Heart left ventricle (tissue), 16 donors: Measurements from ENCODE around the gene UNC45A. TPM values are rescaled to one million over a fixed set of nuclear protein-coding genes. Genes with fewer than 3 reads are reported as not detected.

Experiments used
- ATAC-seq, 4 donors: fragments of 200-7000 bp; cut with Tn5 transposase; one replicate each; pipeline ENCODE4 v1.9.1; 2020 to 2022; ENCODE audit warnings: moderate library complexity in 4 of 4, mild to moderate bottlenecking in 3 of 4, moderate number of reproducible peaks in 1 of 4
- DNase-seq, 5 donors: peaks; one replicate each; pipeline ENCODE4 v3.0.0-alpha.2; 2020
- H3K27ac ChIP-seq, 12 donors: fragments of 200-600 bp; sonication (generic) in 4 of 12; one replicate each; pipeline versions ENCODE4 v1.5.0 to v1.8.0; 2016 to 2022; ENCODE audit warnings: mild to moderate bottlenecking in 2 of 12
- H3K27me3 ChIP-seq, 9 donors: fragments of 200-600 bp; sonication (generic) in 2 of 9; one replicate each; pipeline versions ENCODE4 v1.5.1 to v1.8.0; 2016 to 2022; ENCODE audit warnings: mild to moderate bottlenecking in 3 of 9
- H3K36me3 ChIP-seq, 9 donors: fragments of 200-600 bp; sonication (generic) in 2 of 9; one replicate each; pipeline versions ENCODE4 v1.5.0 to v1.8.0; 2018 to 2022; ENCODE audit warnings: mild to moderate bottlenecking in 2 of 9
- H3K4me1 ChIP-seq, 12 donors: fragments of 200-600 bp; sonication (generic) in 4 of 12; one replicate each; pipeline versions ENCODE4 v1.5.0 to v1.8.0; 2016 to 2022; ENCODE audit warnings: mild to moderate bottlenecking in 3 of 12
- H3K4me3 ChIP-seq, 12 donors: fragments of 200-600 bp; sonication (generic) in 4 of 12; one replicate each; pipeline versions ENCODE4 v1.5.0 to v1.8.0; 2017 to 2022; ENCODE audit warnings: mild to moderate bottlenecking in 9 of 12, moderate library complexity in 4 of 12
- H3K9me3 ChIP-seq, 12 donors: fragments of 200-600 bp; sonication (generic) in 4 of 12; one replicate each; pipeline versions ENCODE4 v1.5.0 to v1.8.0; 2016 to 2022; ENCODE audit warnings: mild to moderate bottlenecking in 1 of 12
- POLR2A ChIP-seq, 2 donors: fragments of 450-650 bp; IDR thresholded peaks; one replicate each; pipeline ENCODE4 v1.6.1; 2017; ENCODE audit warnings: antibody characterized with exemption in 2 of 2, mild to moderate bottlenecking in 2 of 2, moderate library complexity in 2 of 2
- WGBS, 4 donors: extraction: QIAGEN DNeasy Blood & Tissue Kit in 2 of 4; methylation state at CpG; one replicate each; pipeline versions ENCODE4 v1.1.5 to v1.1.7; 2013 to 2018; 5-methylcytosine and 5-hydroxymethylcytosine counted together
- intact Hi-C, 10 donors: fragments of 100-400 bp; cut with DNase I; formaldehyde crosslinking; loops; one replicate each; pipeline versions ENCODE4 v1.11.1 to v1.14.2; 2022
- polyA plus RNA-seq, 2 donors: library from polyadenylated mRNA; stranded (reverse); fragments of 200-250 nt; gene quantifications; one replicate each; pipeline ENCODE4 v1.2.3, GENCODE V29; 2013
- total RNA-seq, 9 donors: library from RNA; depleted of rRNA in 2 of 9; stranded (reverse); fragments of >200 nt in 2 of 9; fragmentation: NEBNext Ultra II Directional in 3 of 9; extraction: Animal tissue kit (Norgen Biotek cat#: 25700) in 3 of 9; gene quantifications; one replicate each; pipeline versions ENCODE4 v1.1.0 to v1.2.4, GENCODE V29; 2016 to 2023
- TF ChIP-seq, protein P1 (sequence below), 12 donors: fragments of 200-600 bp; sonication (generic) in 4 of 12; IDR thresholded peaks; one replicate each; pipeline versions ENCODE4 v1.5.0 to v1.8.0; 2018 to 2022; ENCODE audit warnings: antibody characterized with exemption in 12 of 12, mild to moderate bottlenecking in 5 of 12
- donor health status: ischemic (EF 13 %, LVEDD 7.1; RV severe dilation, severe dysfunction).
- donor health status: healthy with polysubstance abuse.
- donor health status: DM: no; HTN: yes; CAD: no.
- donor health status: DM: no; HTN: no; CAD: no.
- donor health status: ischemic (EF 25% LVEDD 6.9; RV normal size, moderate dysfunction).
- donor health status: ischemic (EF 25% LVEDD 5.7; RV mildly dilated, moderate dysfunction).
- donor health status: healthy.
- donor health status: DM: yes; HTN: yes; CAD: no.
- donor health status: ischemic (EF 35%, LVEDD 5.7; RV mildly dilated, moderate dysfunction).
- donor health status: nonischemic (EF 11% LVEDD 7.7; RV severe dilation, severe dysfunction).
- donor health status: DM: yes; HTN: yes; CAD: no.
- donor health status: PGD.
- donor health status: ischemic (EF 29% LVEDD 5.4; RV normal size, mild dysfunction).
- donor health status: nonischemic (EF 23%, LVEDD 6.1; RV moderate dilation, normal function).

UNC45A gene
- total and polyA plus RNA-seq, 11 donors = 12.0 to 34.0 (median 21.9) TPM

DNA sequence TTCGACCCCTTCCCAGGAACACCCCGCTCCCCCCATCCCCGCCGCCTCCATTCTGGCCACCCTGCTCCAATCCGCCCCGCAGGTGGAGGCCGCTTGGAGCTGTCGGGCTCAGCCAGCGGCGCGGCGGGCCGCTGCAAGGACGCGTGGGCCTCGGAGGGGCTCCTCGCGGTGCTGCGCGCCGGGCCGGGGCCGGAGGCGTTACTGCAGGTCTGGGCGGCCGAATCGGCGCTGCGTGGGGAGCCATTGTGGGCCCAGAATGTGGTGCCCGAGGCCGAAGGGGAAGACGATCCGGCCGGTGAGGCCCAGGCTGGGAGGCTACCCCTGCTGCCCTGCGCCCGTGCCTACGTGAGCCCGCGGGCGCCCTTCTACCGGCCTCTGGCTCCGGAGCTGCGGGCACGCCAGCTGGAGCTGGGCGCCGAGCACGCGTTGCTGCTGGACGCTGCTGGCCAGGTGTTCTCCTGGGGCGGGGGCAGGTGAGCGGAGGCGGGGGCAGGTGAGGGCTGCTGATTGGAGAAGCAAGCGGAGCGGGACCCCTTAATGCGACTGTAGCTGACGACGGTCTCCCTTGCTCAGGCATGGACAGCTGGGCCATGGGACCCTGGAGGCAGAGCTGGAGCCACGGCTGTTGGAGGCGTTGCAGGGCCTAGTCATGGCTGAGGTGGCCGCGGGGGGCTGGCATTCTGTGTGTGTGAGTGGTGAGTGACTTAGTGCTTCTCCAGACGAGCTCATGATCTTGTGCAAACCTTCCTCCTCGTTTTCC lies 22.1 kb downstream of the UNC45A start:
- H3K4me3 ChIP-seq = peak overlapping the region; percentile 40 to 96 (median 70)
- intact Hi-C loops = loop anchor here (2.0 to 10.0 kb wide), 12 partner anchors 35 to 315 kb away; partner anchors contain the start of genes PRC1 (in 2 of the 10) and VPS33B (in 1 of the 10)
- H3K27ac ChIP-seq = peak overlapping the region in 9 of 12 donors; percentile 1 to 85 (median 66)
- peaks cover 0 to 43% (median 35%) of the 10 kb centered on the region in 9 donors for H3K36me3 ChIP-seq
- DNase-seq (no peak), ATAC-seq (peak in 2 of 4 donors; percentile 6 to 16)
- no peaks in the 10 kb centered on the region for H3K27me3 ChIP-seq
- H3K9me3 ChIP-seq = no peaks in the 10 kb centered on the region
- H3K4me1 ChIP-seq = peaks cover 0 to 54% (median 29%) of the 10 kb centered on the region in 12 donors
- TF ChIP-seq POLR2A (IDR thresholded peaks at IDR 0.05) = no peak
- 20 to 28% (median 26%) methylated on average over 21 to 63 of the region's 63 CpGs for whole genome bisulfite sequencing, 4 donors

GRCh38 chr15:90957791-90958190 lies 22.7 kb downstream of the UNC45A start:
- intact Hi-C loops = loop anchor here (2.0 to 10.0 kb wide), 12 partner anchors 35 to 315 kb away; partner anchors contain the start of genes PRC1 (in 2 of the 10) and VPS33B (in 1 of the 10)
- DNase-seq = no peak
- no peak for ATAC-seq
- Histone ChIP-seq H3K27ac (peak overlapping the region in 3 of 12 donors; percentile 8 to 76 (median 66)), H3K9me3 (no peaks in the 10 kb centered on the region), H3K27me3 (no peaks in the 10 kb centered on the region), H3K4me3 (peak overlapping the region in 8 of 12 donors; percentile 65 to 86 (median 73)), H3K36me3 (peaks cover 0 to 43% (median 31%) of the 10 kb centered on the region in 9 donors), H3K4me1 (peaks cover 0 to 54% (median 29%) of the 10 kb centered on the region in 12 donors)
- 62 to 82% (median 72%) methylated on average over 6 of the region's 6 CpGs for WGBS, 4 donors
- TF ChIP-seq POLR2A (IDR thresholded peaks at IDR 0.05) = no peak
- TF ChIP-seq, protein P1, sequence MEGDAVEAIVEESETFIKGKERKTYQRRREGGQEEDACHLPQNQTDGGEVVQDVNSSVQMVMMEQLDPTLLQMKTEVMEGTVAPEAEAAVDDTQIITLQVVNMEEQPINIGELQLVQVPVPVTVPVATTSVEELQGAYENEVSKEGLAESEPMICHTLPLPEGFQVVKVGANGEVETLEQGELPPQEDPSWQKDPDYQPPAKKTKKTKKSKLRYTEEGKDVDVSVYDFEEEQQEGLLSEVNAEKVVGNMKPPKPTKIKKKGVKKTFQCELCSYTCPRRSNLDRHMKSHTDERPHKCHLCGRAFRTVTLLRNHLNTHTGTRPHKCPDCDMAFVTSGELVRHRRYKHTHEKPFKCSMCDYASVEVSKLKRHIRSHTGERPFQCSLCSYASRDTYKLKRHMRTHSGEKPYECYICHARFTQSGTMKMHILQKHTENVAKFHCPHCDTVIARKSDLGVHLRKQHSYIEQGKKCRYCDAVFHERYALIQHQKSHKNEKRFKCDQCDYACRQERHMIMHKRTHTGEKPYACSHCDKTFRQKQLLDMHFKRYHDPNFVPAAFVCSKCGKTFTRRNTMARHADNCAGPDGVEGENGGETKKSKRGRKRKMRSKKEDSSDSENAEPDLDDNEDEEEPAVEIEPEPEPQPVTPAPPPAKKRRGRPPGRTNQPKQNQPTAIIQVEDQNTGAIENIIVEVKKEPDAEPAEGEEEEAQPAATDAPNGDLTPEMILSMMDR (IDR thresholded peaks at IDR 0.05) = no peak

- WGBS, 4 donors = 70 to 84% (median 79%) methylated on average over 8 of the region's 8 CpGs
- TF ChIP-seq, protein P1 (IDR thresholded peaks at IDR 0.05) = no peak
- TF ChIP-seq POLR2A (IDR thresholded peaks at IDR 0.05) = no peak
Observed at GRCh38 chr15:90959028-90959595, 24.0 kb downstream of the UNC45A start.

DNA sequence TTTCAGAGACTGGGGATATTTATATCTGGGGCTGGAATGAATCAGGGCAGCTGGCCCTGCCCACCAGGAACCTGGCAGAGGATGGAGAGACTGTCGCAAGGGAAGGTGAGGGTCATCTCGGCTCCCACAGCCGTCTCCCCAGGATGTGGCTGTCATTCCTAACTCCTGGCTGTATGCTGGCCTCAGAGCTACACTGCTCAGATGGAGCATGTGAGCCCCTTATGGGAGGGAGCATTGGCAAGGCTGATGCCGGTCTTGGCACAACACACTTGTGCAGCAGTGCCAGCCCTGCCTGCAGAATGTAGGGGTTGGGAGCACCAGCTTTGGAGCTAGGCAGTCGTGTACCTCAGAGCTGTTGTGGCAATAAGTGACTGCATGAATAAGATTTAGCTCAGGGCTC lies 24.8 kb downstream of the UNC45A start:
- TF ChIP-seq POLR2A (IDR thresholded peaks at IDR 0.05) = no peak
- TF ChIP-seq, protein P1 (IDR thresholded peaks at IDR 0.05) = no peak
- H3K9me3 ChIP-seq = no peaks in the 10 kb centered on the region
- WGBS, 4 donors = 43 to 60% (median 51%) methylated on average over 4 to 5 of the region's 5 CpGs
- intact Hi-C loops = loop anchor here (5.0 to 10.0 kb wide), 9 partner anchors 32 to 312 kb away; partner anchors contain the start of genes PRC1 (in 2 of the 10) and VPS33B (in 1 of the 10)
- peaks cover 0 to 49% (median 36%) of the 10 kb centered on the region in 9 donors for H3K36me3 ChIP-seq
- peak in 4 of 5 donors; percentile 73 to 82 (median 76) for DNase-seq
- peak; percentile 68 to 90 (median 87) for ATAC-seq
- no peaks in the 10 kb centered on the region for H3K27me3 ChIP-seq
- H3K4me3 ChIP-seq = no peak overlapping the region
- peak overlapping the region in 8 of 12 donors; percentile 23 to 69 (median 48) for H3K27ac ChIP-seq
- H3K4me1 ChIP-seq = peaks cover 0 to 50% (median 29%) of the 10 kb centered on the region in 12 donors

More at GRCh38 chr15:90959028-90959595, 24.0 kb downstream of the UNC45A start:
- intact Hi-C loops = loop anchor here (5.0 to 10.0 kb wide), 9 partner anchors 33 to 313 kb away; partner anchors contain the start of genes PRC1 (in 2 of the 10) and VPS33B (in 1 of the 10)
- ATAC-seq (no peak), DNase-seq (no peak)
- peaks cover 0 to 54% (median 29%) of the 10 kb centered on the region in 12 donors for H3K4me1 ChIP-seq
- no peaks in the 10 kb centered on the region for H3K27me3 ChIP-seq
- no peaks in the 10 kb centered on the region for H3K9me3 ChIP-seq
- no peak overlapping the region for H3K4me3 ChIP-seq
- H3K27ac ChIP-seq = peak overlapping the region in 7 of 12 donors; percentile 23 to 69 (median 50)
- H3K36me3 ChIP-seq = peaks cover 0 to 43% (median 33%) of the 10 kb centered on the region in 9 donors
